Measurements from ENCODE around the gene HNRNPA3.

DNA sequence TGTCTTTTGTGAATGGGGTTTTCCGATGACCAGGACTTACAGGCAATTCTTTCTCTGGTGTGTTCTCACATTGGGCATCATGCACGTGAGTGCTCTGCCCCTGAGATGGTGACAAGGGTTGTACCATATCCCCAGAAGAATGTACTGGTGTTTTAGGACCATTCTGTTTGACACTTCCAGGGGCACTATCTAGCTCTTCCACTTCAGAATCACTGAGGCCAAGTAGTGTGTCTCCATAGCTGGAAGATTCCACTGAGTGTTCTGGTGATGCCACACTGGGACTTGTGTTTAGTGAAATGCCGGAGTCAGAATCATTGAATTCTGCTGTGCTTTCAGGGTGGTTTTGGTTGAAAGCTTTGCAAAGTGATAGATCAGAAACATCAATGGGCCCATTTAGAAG is 18.7 kb downstream of the HNRNPA3 start:
- TF ChIP-seq, protein P1, sequence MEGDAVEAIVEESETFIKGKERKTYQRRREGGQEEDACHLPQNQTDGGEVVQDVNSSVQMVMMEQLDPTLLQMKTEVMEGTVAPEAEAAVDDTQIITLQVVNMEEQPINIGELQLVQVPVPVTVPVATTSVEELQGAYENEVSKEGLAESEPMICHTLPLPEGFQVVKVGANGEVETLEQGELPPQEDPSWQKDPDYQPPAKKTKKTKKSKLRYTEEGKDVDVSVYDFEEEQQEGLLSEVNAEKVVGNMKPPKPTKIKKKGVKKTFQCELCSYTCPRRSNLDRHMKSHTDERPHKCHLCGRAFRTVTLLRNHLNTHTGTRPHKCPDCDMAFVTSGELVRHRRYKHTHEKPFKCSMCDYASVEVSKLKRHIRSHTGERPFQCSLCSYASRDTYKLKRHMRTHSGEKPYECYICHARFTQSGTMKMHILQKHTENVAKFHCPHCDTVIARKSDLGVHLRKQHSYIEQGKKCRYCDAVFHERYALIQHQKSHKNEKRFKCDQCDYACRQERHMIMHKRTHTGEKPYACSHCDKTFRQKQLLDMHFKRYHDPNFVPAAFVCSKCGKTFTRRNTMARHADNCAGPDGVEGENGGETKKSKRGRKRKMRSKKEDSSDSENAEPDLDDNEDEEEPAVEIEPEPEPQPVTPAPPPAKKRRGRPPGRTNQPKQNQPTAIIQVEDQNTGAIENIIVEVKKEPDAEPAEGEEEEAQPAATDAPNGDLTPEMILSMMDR (conservative IDR thresholded peaks at IDR 0.05; ENCODE audit: low read length): no peak
- TF ChIP-seq EZH2phosphoT487 (IDR thresholded peaks at IDR 0.05; ENCODE audit: borderline replicate concordance, low read depth, low read length): no peak

Measured in OCI-LY7 (cell line).